ENCODE measurements around the gene ARID1B. TPM values are rescaled to one million over a fixed set of nuclear protein-coding genes. Genes with fewer than 3 reads are reported as not detected.

The ARID1B gene
- total RNA-seq, 1 experiment from 2014 or later = 86.3 TPM

- no peaks in the 10 kb centered on the region for H3K27me3 ChIP-seq (replicated peaks; ENCODE audit: insufficient read depth, low read depth, low read length, poor library complexity)
- H3K4me1 ChIP-seq (ENCODE audit: insufficient read depth, low read length, poor library complexity, severe bottlenecking) = peaks cover 63% of the 10 kb centered on the region
- peak; percentile 76 for DNase-seq (ENCODE audit: low spot score)
- H3K9me3 ChIP-seq (ENCODE audit: low read depth, low read length, poor library complexity, severe bottlenecking) = no peaks in the 10 kb centered on the region
- no peak overlapping the region for H3K4me3 ChIP-seq (ENCODE audit: low read depth, low read length, poor library complexity, severe bottlenecking)
- TF ChIP-seq CTCF (conservative IDR thresholded peaks at IDR 0.05; ENCODE audit: low read depth, low read length) (no peak), EZH2 (IDR thresholded peaks at IDR 0.05; ENCODE audit: borderline replicate concordance, low read depth, low read length, poor library complexity, severe bottlenecking) (no peak)
- ChIA-PET CTCF (no interaction called here), POLR2A (ENCODE audit: low non-redundant PET) (no interaction called here)
- no peaks in the 10 kb centered on the region for H3K36me3 ChIP-seq (ENCODE audit: insufficient read depth, low read length, poor library complexity, severe bottlenecking)
- H3K27ac ChIP-seq (ENCODE audit: low read depth, low read length, poor library complexity, severe bottlenecking) = peak overlapping the region; percentile 71
- intact Hi-C loops (cut with micrococcal nuclease; ENCODE audit: unreplicated experiment) = no loop called here
- no TSS peak for BruUV-seq (replicated peaks)
Observed at GRCh38 chr6:157148391-157149323, 371.5 kb downstream of the ARID1B start.

GRCh38 chr6:157150076-157150475 is 372.9 kb downstream of the ARID1B start:
- no TSS peak for BruUV-seq (replicated peaks)
- no peaks in the 10 kb centered on the region for H3K9me3 ChIP-seq (ENCODE audit: low read depth, low read length, poor library complexity, severe bottlenecking)
- intact Hi-C loops (cut with micrococcal nuclease; ENCODE audit: unreplicated experiment) = loop anchor here (10.0 kb wide), 1 partner anchor 365 kb away; no protein-coding TSS in a partner anchor
- TF ChIP-seq CTCF (conservative IDR thresholded peaks at IDR 0.05; ENCODE audit: low read depth, low read length) = no peak
- no peak for TF ChIP-seq EZH2 (IDR thresholded peaks at IDR 0.05; ENCODE audit: borderline replicate concordance, low read depth, low read length, poor library complexity, severe bottlenecking)
- no peak for DNase-seq (ENCODE audit: low spot score)
- no peak overlapping the region for H3K4me3 ChIP-seq (ENCODE audit: low read depth, low read length, poor library complexity, severe bottlenecking)
- ChIA-PET CTCF (no interaction called here), POLR2A (ENCODE audit: low non-redundant PET) (no interaction called here)
- no peaks in the 10 kb centered on the region for H3K36me3 ChIP-seq (ENCODE audit: insufficient read depth, low read length, poor library complexity, severe bottlenecking)
- H3K4me1 ChIP-seq (ENCODE audit: insufficient read depth, low read length, poor library complexity, severe bottlenecking) = peaks cover 49% of the 10 kb centered on the region
- peak overlapping the region; percentile 3 for H3K27ac ChIP-seq (ENCODE audit: low read depth, low read length, poor library complexity, severe bottlenecking)
- H3K27me3 ChIP-seq (replicated peaks; ENCODE audit: insufficient read depth, low read depth, low read length, poor library complexity) = no peaks in the 10 kb centered on the region

GRCh38 chr6:157151029-157151428 is 373.9 kb downstream of the ARID1B start:
- no peak overlapping the region for H3K4me3 ChIP-seq (ENCODE audit: low read depth, low read length, poor library complexity, severe bottlenecking)
- no peak overlapping the region for H3K27ac ChIP-seq (ENCODE audit: low read depth, low read length, poor library complexity, severe bottlenecking)
- peaks cover 40% of the 10 kb centered on the region for H3K4me1 ChIP-seq (ENCODE audit: insufficient read depth, low read length, poor library complexity, severe bottlenecking)
- no peaks in the 10 kb centered on the region for H3K9me3 ChIP-seq (ENCODE audit: low read depth, low read length, poor library complexity, severe bottlenecking)
- no peak for TF ChIP-seq EZH2 (IDR thresholded peaks at IDR 0.05; ENCODE audit: borderline replicate concordance, low read depth, low read length, poor library complexity, severe bottlenecking)
- TF ChIP-seq CTCF (conservative IDR thresholded peaks at IDR 0.05; ENCODE audit: low read depth, low read length) = no peak
- no peaks in the 10 kb centered on the region for H3K27me3 ChIP-seq (replicated peaks; ENCODE audit: insufficient read depth, low read depth, low read length, poor library complexity)
- no TSS peak for BruUV-seq (replicated peaks)
- DNase-seq (ENCODE audit: low spot score) = no peak
- H3K36me3 ChIP-seq (ENCODE audit: insufficient read depth, low read length, poor library complexity, severe bottlenecking) = no peaks in the 10 kb centered on the region
- intact Hi-C loops (cut with micrococcal nuclease; ENCODE audit: unreplicated experiment) = loop anchor here (10.0 kb wide), 1 partner anchor 366 kb away; no protein-coding TSS in a partner anchor
- ChIA-PET POLR2A (ENCODE audit: low non-redundant PET) (no interaction called here), CTCF (no interaction called here)
